Bronchial epithelial cell (primary cell): ENCODE results near the gene JAM2. TPM values are rescaled to one million over a fixed set of nuclear protein-coding genes. Genes with fewer than 3 reads are reported as not detected.
A peak's percentile ranks its signal among the peaks of the same experiment; 100 is the strongest.

ENCODE experiments used
- DNase-seq: peaks from one replicate; pipeline ENCODE4 v3.0.0-alpha.2; 2010; ENCODE audit warnings: low read depth
- FAIRE-seq: peaks from 2 replicates; lab custom pipeline; 2011; peaks lifted over from hg19 to GRCh38; lab: Jason Lieb, UNC
- H3K27me3 ChIP-seq: 2 replicates; pipeline ENCODE4 v1.5.1; 2011; ENCODE audit warnings: low read length; ENCODE audit not compliant: control insufficient read depth, insufficient read depth
- H3K36me3 ChIP-seq: 2 replicates; pipeline ENCODE4 v1.5.1; 2011; ENCODE audit warnings: low read length; ENCODE audit not compliant: control insufficient read depth, insufficient read depth
- H3K4me3 ChIP-seq: 2 replicates; pipeline ENCODE4 v1.5.1; 2011; ENCODE audit warnings: mild to moderate bottlenecking, low read depth, low read length, control low read depth
- total RNA-seq: library from RNA; depleted of rRNA; stranded (reverse); fragments of >200 nt; gene quantifications from 2 replicates; pipeline ENCODE4 v1.2.1, GENCODE V29; 2014
- TF ChIP-seq, protein P1 (sequence below): IDR thresholded peaks from 2 replicates; pipeline ENCODE4 v1.5.1; 2011; ENCODE audit warnings: mild to moderate bottlenecking, moderate library complexity, low read length, control low read depth, inconsistent platforms; ENCODE audit not compliant: insufficient read depth, severe bottlenecking

JAM2 gene
- total RNA-seq, 1 donor from 2014 or later = under 0.01 TPM

DNA sequence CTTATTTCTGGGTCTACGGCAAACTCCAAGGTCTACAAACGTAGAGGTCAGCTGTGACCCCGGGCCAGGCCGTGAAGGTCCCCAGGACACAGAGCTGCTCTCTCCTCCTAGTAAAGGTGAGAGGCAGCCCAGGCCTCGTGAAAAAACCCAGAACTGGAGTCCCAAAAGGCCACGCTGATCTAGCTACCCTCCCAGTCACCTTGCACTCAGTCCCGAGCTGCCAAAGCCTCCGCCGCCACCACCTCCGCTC is 95.5 kb downstream of the JAM2 start:
- peak overlapping the region; percentile 91 for H3K4me3 ChIP-seq
- no peaks in the 10 kb centered on the region for H3K27me3 ChIP-seq
- no peak for DNase-seq
- TF ChIP-seq, protein P1, sequence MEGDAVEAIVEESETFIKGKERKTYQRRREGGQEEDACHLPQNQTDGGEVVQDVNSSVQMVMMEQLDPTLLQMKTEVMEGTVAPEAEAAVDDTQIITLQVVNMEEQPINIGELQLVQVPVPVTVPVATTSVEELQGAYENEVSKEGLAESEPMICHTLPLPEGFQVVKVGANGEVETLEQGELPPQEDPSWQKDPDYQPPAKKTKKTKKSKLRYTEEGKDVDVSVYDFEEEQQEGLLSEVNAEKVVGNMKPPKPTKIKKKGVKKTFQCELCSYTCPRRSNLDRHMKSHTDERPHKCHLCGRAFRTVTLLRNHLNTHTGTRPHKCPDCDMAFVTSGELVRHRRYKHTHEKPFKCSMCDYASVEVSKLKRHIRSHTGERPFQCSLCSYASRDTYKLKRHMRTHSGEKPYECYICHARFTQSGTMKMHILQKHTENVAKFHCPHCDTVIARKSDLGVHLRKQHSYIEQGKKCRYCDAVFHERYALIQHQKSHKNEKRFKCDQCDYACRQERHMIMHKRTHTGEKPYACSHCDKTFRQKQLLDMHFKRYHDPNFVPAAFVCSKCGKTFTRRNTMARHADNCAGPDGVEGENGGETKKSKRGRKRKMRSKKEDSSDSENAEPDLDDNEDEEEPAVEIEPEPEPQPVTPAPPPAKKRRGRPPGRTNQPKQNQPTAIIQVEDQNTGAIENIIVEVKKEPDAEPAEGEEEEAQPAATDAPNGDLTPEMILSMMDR = no peak
- FAIRE-seq = no peak
- no peaks in the 10 kb centered on the region for H3K36me3 ChIP-seq

DNA sequence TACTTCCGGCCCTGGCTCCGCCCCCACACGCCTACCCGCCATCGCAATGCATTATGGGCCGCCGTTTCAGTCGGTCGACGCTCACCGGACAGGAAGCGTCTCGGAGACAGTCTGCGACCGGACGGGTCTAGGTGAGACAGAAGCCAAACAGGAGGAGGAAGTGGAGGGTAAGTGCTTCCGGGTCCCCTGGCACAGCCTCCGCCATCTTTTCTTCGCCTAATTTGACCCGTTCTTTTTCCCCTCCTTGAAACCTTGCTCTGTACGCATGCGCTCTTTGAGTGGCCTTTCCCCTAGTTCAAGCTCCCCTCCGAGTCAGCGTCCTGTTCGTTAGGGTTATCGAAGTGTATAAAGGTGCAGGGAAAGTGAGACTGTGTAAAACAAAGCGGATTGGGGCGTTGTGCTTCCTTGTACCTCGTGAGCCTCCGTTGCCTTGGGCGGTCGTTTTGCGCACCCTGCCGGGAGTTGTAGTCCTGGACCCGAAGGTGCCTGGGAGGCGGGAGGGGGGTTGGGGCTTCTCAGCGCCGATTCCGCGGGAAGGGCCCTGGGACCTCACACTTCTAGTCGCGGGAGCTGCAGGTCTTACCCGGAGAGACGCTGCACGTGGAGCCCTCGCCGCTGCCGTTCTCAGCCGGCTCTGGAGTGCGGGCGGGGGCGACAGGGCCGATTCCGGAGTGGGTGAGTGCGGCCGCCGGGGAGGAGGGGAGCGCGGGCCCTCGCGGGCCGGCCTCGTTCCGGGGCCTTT is 96.0 kb downstream of the JAM2 start, which contains the start of the genes ATP5PF and GABPA:
Gene ATP5PF (minus strand): TSS at position 1 of the 742 bp plus-strand sequence. CDS start 5,110 bp downstream, outside the sequence.
Gene GABPA (plus strand): TSS at position 69 of the 742 bp plus-strand sequence. CDS start 6,627 bp downstream, outside the sequence.
- peak within 1 kb of the TSS; percentile 91 for H3K4me3 ChIP-seq
- H3K27me3 ChIP-seq = no peaks in the 10 kb centered on the region
- FAIRE-seq = no peak
- peak; percentile 94 for DNase-seq
- TF ChIP-seq, protein P1 = no peak
- no peaks in the 10 kb centered on the region for H3K36me3 ChIP-seq

GRCh38 chr21:25735646-25736597 is 96.9 kb downstream of the JAM2 start:
- DNase-seq (peak; percentile 40), FAIRE-seq (no peak)
- Histone ChIP-seq H3K27me3 (no peaks in the 10 kb centered on the region), H3K4me3 (peak overlapping the region; percentile 91), H3K36me3 (no peaks in the 10 kb centered on the region)
- TF ChIP-seq, protein P1 = no peak

DNA sequence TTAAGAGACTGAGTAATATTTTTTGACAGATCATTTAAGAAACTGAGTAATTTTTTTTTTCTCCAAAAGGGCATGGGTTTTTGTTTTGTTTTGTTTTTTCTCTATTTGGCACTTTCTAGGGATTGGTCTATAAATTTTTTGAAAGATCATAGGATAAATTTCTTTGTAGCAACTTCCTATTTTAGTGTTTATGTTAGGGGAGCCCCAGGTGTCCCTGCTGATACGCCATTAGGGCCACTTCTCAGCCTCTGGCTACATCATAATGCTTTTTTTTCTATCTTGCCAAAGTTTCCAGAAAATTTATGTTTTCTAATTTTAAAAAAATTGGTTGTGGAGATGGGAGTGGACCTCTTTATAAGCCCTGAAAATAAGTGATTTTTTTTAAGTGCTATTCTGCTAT is 98.4 kb downstream of the JAM2 start:
- H3K4me3 ChIP-seq = no peak overlapping the region
- TF ChIP-seq, protein P1 = no peak

GRCh38 chr21:25742900-25743299 is 103.8 kb downstream of the JAM2 start:
- Histone ChIP-seq H3K4me3 (no peak overlapping the region), H3K36me3 (no peaks in the 10 kb centered on the region), H3K27me3 (no peaks in the 10 kb centered on the region)
- TF ChIP-seq, protein P1 = no peak
- FAIRE-seq = no peak
- peak; percentile 56 for DNase-seq

More for the DNA sequence above, 98.4 kb downstream of the JAM2 start:
- FAIRE-seq = no peak
- H3K27me3 ChIP-seq = no peaks in the 10 kb centered on the region
- DNase-seq = no peak
- no peaks in the 10 kb centered on the region for H3K36me3 ChIP-seq
